ENCODE results near the gene FFAR3.
"Not testable (repeated sequence)": the region's sequence is repeated elsewhere in the genome, so short reads cannot be mapped to it uniquely, and the experiment has no call there.

The FFAR3 gene

DNA sequence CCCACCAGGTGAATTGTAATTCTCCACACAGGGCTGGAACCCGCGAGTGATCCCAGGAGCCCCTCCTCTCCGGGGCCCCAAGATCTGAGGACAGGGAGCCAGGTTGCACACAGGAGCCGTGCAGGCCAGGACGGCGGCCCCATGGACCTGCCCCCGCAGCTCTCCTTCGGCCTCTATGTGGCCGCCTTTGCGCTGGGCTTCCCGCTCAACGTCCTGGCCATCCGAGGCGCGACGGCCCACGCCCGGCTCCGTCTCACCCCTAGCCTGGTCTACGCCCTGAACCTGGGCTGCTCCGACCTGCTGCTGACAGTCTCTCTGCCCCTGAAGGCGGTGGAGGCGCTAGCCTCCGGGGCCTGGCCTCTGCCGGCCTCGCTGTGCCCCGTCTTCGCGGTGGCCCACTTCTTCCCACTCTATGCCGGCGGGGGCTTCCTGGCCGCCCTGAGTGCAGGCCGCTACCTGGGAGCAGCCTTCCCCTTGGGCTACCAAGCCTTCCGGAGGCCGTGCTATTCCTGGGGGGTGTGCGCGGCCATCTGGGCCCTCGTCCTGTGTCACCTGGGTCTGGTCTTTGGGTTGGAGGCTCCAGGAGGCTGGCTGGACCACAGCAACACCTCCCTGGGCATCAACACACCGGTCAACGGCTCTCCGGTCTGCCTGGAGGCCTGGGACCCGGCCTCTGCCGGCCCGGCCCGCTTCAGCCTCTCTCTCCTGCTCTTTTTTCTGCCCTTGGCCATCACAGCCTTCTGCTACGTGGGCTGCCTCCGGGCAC is 6.7 kb upstream of the FFAR3 start:
- no peak for DNase-seq

DNA sequence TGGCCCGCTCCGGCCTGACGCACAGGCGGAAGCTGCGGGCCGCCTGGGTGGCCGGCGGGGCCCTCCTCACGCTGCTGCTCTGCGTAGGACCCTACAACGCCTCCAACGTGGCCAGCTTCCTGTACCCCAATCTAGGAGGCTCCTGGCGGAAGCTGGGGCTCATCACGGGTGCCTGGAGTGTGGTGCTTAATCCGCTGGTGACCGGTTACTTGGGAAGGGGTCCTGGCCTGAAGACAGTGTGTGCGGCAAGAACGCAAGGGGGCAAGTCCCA is 6.1 kb upstream of the FFAR3 start:
- DNase-seq: no peak

DNA sequence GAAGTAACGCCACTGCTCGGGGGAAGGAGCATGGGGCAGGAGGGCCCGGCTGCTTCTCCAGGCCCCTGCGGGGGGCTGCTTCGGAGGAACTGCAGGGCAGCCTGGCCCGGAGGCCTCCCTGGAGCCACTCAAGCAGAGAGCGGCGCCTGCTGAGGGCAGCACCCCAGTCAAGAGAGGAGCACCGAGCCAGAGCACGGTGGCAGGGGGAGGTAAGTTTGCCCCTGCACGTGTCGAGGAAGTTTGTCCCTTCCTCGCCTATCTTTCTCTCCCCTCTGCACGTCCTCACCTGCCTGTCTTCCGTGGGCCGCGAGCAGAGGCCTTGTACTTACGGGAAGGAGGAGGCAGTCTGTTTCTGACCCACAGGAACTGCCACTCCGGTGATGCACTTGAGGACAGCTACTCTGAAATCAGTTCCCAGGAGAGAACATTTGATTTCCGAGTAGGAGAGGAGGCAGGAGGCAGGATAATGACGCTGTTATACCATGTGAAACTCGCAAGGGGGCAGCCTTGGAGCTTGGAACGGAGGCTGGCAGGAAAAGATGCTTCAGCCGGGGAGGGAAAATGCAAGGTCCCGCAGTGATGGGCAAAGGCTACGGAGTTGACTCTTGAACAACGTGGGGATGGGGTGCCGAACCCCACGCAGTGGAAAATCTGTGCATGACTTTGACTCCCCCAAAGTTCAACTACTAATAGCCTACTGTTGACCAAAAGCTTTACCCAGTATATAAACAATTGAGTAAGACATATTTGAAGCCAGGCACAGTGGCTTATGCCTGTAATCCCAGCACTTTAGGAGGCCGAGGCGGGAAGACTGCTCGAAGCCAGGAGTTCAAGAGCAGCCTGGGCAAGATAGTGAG is 5.6 kb upstream of the FFAR3 start:
- DNase-seq: peak; percentile 3

DNA sequence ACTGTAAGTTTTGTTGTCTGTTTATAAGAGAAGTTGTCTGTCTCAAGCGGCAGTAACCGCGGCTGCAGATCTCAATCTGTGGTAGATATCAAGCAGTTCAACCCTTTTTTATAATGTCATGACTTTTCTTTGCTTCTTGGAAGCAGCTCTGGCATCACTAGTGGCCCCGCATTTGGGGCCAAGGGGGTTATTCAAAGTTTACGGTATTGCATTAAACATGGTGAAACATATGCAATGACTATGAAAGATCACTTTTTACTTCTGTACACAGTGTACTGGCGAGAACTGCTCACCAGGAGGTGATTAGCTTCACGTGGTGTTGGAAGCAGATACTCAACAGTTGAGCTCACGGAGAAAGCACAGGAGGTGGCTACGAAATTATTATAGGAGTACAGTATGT is 4.6 kb upstream of the FFAR3 start:
- no peak for DNase-seq

DNA sequence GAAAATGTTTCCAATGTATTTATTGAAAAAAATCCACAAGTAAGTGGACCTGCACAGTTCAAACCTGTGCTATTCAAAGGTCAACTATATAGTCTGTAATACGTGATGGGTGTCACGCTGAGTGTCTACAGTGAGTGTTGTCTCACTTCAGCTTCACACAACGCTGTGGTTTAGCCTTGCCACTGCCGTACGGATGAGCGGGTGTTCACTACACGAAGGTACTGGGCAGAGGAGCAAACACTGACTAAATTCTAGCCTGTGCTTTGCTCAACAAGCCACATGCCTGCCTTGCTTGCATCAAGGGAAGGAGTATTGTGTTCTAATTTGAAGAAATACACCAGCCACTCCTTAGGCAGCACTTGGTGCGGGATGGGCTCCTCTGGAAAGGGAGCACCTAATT is 3.4 kb upstream of the FFAR3 start:
- no peak for DNase-seq

DNA sequence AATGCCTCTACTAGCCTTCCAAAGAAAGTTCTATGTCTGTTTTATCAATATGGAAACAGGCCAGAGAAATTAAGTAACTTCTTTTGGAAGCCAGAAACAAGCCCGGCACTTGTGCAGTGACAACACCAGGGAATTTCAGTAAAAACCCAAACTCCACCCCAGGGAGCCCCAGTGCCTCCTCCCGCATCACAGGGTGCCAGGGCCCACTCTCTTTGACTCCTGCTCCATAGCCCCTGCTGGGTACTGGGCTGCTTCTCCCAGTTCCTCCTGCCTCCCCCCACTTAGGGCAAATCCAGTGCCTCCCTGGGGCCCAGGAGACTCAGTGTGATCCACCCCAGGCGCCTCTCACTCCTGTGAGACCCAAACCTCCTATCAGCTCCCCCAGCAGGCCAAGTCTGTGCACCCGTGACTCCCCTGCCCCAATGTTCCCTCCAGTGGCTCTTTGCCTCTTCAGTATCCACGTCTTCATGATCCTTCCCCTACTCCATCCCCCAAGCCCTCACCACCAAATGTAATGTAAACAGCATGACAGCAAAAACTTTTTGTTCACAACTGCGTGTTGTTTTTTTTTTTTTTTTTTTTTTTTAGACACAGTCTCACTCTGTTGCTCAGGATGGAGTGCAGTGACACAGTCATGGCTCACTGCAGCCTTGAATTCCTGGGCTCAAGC is 2.3 kb upstream of the FFAR3 start:
- DNase-seq: no peak

DNA sequence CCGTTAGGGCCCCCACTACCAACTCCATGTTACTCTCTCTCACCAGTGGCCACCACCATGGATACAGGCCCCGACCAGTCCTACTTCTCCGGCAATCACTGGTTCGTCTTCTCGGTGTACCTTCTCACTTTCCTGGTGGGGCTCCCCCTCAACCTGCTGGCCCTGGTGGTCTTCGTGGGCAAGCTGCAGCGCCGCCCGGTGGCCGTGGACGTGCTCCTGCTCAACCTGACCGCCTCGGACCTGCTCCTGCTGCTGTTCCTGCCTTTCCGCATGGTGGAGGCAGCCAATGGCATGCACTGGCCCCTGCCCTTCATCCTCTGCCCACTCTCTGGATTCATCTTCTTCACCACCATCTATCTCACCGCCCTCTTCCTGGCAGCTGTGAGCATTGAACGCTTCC is 574 bp downstream of the FFAR3 start:
- DNase-seq: not testable (repeated sequence)

DNA sequence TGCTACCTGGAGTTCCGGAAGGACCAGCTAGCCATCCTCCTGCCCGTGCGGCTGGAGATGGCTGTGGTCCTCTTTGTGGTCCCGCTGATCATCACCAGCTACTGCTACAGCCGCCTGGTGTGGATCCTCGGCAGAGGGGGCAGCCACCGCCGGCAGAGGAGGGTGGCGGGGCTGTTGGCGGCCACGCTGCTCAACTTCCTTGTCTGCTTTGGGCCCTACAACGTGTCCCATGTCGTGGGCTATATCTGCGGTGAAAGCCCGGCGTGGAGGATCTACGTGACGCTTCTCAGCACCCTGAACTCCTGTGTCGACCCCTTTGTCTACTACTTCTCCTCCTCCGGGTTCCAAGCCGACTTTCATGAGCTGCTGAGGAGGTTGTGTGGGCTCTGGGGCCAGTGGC is 1.1 kb downstream of the FFAR3 start:
- not testable (repeated sequence) for DNase-seq

DNA sequence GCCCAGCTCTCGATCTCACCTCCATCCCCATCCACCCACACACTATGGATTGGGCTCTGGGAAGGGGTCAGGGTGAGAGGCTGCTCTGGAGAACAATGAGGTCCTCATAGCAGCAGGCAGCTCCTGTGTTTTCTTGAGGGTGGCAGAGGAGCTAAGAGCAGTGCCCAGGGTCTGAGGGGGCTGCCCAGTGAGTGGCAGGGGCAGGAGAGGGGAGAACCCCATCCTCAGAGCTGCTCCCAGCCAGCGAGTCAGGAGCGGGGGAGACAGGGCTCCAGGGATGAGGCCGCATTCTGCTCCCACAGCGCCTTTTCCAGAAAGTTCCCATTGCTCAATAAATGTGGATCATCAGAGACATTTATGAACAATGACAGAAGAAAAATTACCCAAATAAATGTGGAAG is 1.8 kb downstream of the FFAR3 start:
- not testable (repeated sequence) for DNase-seq

DNA sequence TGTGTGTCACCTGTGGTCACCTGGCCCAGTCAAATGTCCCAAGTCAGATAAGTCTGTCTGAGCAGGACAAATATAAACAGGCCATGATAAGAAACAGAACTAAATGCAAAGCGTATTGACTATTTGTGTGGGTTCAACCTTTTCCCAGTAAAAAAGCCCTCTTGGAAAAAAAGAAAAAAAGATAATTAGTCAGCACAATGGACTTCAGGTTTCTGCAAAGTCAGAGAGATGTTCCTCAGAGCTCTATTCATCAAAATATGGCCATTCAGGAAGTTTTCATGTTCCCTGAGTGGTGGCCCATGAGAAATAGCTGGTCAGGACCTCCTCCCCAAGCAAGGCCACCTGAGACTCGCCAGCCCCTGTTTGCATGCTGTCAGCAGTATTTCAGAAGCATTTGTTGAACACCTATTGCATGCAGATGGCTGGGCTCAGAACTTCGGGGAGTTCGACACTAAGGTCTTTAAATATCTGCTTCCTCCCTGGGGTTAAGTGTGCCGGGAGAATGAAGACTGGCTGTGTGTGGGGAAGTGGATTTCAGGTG is 2.7 kb downstream of the FFAR3 start:
- no peak for DNase-seq

DNA sequence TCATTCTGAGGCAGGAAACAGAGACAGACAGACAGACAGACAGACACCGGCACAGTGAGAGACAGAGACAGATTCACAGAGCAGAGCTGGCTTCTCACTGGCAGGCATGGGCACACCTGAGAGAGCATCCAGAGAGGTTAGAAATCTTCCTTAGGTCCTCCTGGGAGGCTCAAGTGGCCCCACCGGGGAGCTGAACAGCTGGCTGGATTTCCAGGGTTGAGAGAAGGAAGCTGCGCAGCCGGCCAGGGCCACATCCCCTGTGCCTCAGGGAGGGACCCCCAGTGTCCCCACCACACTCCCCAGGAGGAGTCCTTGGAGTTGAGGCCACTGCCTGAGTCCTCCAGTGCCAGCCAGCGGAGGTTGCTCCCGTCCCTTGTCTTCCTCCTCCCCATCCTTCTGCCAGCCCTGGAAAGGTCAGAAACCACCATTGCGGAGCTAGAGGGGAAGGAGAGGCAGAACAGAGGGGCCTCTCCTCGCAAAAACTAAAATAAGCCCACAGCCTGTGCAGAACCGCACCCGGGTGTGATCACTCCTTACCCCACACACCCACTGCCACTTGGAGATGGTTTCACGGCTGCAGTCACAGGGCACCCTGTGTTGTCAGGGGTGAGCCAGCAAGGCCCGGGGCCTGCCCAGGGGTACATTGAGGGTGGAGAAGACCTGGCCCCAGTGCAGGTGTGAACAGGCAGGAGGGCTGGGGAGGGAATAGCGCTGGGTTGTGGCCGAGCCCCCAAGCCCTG is 4.2 kb downstream of the FFAR3 start:
- no peak for DNase-seq

DNA sequence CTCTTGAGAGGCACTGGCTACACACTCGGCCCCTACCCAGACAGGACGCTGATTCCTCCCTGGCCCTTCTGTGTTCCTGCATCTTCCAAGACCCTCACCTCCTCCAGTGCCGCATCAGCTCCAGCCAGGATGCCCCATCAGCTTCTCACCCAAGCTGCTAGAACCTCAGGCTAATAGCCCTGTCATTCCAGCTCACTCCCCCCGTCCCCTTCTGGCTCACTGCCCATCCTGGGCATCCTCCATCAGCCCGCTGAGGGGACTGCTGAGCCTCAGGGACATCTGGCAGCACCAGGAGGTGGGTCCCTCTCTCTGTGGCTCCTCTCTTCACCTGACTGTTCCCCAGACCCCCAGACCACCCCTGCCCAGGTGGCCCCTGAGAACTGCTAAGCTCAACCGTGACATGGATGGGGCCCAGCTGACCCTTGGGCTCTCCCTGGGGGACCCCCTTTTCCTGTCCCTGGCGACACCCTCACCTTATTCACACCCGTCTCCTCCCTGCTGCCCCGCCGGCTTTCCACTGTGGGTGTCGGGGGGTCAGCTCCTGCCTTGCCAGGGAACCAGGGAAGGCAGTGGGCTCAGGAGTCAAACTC is 4.8 kb downstream of the FFAR3 start:
- no peak for DNase-seq

DNA sequence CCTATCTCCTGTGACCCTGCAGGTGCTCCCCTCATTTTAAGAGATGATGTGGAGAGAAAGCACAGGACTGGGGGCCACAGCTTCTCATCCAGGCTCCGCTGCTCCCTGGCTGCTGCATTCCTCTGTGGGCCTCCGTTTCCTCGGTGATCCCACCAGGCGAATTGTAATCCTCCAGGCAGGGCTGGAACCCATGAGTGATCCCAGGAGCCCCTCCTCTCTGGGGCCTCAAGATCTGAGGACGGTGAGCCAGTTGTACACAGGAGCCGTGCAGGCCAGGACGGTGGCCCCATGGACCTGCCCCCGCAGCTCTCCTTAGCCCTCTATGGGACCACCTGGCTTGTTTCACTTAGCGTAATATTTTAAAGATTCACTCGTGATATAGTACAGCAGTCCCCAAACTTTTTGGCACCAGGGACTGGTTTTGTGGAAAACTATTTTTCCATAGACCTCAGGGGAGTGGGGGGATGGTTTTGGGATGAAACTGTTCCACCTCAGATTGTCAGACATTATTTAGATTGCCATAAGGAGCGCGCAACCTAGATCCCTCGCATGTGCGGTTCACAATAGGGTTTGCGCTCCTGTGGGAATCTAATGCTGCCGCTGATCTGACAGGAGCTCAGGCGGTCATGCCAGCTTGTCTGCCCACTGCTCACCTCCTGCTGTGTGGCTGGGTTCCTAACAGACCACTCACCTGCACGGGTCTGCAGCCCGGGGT is 5.6 kb downstream of the FFAR3 start:
- DNase-seq: no peak

DNA sequence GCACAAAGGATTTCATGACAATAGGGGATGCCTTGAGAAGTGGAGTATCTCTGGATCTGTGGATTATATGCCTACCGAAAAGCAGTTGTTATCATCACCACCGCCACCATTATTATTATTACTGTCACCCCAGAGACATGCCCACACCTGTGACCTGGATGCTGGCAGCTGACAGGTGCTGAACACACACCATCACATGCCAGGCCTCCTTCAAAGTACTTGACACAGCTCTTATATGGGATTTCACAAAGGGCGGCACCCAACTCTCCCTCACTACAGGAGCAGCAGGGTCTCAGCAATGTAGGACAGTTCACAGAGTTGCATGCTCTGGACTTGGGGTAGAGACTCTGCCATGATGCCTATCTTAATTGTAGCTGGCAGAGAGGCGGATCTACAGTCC is 7.0 kb downstream of the FFAR3 start:
- no peak for DNase-seq

DNA sequence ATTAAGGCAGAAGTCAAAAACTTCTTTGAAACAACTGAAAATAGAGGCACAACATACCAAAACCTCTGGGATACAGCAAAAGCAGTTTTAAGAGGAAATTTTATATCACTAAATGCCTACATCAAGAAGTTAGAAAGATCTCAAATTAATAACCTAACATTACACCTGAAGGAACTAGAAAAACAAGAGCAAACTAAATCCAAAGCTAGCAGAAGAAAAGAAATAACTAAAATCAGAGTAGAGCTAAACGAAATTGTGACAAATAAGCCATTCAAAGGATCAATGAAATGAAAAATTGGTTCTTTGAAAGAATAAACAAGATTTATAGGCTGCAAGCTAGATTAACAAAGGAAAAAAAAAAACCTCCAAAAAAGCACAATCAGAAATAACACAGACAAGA is 10.1 kb downstream of the FFAR3 start:
- DNase-seq: no peak

DNA sequence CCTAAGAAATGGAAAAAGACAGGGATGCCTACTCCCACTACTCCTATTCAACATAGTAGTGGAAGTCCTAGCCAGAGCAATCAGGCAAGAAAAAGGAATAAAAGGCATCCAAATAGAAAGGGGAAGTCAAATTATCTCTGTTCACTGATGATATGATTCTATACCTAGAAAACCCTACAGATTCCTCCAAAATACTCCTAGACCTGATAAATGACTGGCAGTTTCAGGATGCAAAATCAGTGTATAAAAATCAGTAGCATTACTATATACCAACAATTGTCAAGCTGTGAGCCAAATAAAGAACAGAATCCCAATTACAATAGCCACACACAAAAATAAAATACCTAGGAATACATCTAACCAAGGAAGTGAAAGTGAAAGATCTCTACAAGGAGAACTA is 11.3 kb downstream of the FFAR3 start:
- DNase-seq: no peak

DNA sequence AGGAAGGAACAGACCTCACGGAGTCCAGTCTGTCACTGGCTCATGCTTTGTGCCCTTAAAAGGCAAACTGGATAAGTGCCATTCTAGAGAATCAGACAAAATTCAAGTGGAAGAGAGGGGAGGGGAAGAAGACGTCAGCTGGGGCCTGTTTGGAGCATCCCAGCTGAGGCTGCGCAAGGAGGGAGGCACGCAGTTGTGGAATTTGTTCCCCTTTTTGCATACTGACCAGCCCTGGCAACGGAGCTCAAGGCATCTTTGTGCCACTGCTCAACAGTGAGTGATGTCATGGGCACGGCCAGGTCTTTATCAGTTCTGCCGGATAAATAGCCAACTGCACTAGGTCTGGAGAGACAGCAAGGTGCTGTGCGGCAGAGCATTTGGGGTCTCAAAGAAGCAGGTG is 12.5 kb downstream of the FFAR3 start, which contains the start of gene GPR42:
GPR42 (plus strand) TSS at position 347 of the 400 bp plus-strand sequence. CDS start 292 bp downstream, outside the sequence.
- no peak for DNase-seq

DNA sequence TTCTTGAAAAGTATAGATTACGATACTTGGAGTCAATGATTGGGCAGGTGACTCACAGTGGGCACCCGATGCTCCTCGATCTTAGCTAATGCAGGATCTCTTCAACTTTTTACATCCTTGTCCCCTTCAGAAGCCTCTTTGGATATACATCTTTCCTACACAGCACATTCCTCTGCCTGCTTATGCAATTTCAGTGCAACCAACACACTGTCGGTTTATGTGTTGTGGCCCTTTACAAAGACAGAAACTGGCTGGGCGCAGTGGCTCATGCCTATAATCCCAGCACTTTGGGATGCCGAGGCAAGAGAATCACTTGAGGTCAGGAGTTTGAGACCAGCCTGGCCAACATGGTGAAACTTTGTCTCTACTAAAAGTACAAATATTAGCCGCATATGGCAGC is 15.2 kb downstream of the FFAR3 start:
- DNase-seq: no peak

DNA sequence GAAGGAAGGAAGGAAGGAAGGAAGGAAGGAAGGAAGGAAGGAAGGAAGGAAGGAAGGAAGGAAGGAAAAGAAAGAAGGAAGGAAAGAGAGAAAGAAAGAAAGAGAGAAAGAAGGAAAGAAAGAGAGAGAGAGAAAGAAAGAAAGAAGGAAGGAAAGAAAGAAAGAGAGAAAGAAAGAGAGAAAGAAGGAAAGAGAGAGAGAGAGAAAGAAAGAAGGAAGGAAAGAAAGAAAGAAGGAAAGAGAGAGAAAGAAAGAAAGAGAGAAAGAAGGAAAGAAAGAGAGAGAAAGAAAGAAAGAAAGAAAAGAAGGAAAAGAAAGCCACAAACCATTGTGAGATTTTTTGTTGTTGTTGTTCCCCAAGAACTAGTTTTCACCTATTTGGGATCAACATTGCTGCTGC is 15.8 kb downstream of the FFAR3 start:
- DNase-seq: not testable (repeated sequence)

DNA sequence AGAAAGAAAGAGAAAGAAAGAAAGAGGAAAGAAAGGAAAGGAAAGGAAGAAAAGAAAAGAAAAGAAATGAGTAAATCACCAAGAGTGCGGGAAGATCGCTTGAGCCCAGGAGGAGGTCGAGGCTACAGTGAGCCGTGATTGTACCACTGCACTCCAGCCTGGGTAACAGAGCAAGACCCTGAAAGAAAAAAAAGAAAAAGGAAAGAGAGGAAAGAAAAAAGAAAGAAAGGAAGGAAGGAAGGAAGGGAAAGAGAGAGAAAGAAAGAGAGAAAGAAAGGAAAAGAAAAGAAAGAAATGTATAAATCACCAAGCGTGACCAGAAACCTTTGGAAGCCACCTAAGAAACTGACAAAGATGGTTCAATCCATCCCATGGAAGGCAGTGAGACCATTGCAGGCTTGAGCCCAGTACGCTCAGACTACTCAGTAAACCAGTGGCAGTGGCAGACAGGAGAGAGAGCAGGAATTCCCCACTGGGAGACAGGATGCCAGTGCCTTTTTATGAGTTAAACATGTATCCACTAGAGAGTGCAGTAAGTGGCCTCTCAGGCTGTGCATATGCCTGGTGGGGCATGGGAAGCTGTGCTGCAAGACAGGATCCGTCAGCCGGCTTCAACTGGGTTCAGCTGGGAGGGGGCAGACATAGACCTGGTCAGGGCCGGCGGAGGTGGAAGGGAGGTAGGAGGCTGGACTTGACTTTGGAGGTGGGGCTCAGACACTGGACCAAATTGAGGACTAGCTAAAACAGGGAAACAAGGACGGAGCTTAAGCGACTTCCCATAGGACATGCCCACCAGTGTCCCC is 17.4 kb downstream of the FFAR3 start:
- no peak for DNase-seq

DNA sequence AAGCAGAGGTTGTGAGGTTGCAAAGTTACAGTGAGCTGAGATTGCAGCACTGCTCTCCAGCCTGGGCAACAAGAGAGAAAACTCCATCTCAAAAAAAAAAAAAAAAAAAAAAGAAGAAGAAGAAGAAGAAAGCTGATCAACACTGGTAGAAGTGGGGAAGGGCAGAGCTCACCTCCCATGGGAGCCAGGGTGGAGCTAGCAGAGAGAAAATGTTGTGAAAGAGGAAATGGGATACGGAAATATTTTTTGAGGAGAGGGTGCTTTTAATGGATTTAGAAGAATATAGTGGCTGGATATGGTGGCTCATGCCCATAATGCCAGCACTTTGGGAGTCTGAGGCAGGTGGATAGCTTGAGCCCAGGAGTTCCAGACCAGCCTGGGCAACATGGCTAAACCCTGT is 19.4 kb downstream of the FFAR3 start:
- DNase-seq: no peak
